ENCODE results near the gene MAP7D1.
"Not testable (repeated sequence)": the region's sequence is repeated elsewhere in the genome, so short reads cannot be mapped to it uniquely, and the experiment has no call there.

Gene MAP7D1

GRCh38 chr1:36199934-36200741 lies 44.2 kb downstream of the MAP7D1 start:
- no peak for DNase-seq (ENCODE audit: low read depth in 1 of 2, low spot score in 1 of 2)

GRCh38 chr1:36203027-36203553 lies 47.1 kb downstream of the MAP7D1 start:
- DNase-seq (ENCODE audit: low read depth in 1 of 2, low spot score in 1 of 2), result no peak

GRCh38 chr1:36203554-36204346 lies 47.8 kb downstream of the MAP7D1 start:
- DNase-seq (ENCODE audit: low read depth in 1 of 2, low spot score in 1 of 2), result no peak

GRCh38 chr1:36204347-36204909 lies 48.5 kb downstream of the MAP7D1 start:
- DNase-seq (ENCODE audit: low read depth in 1 of 2, low spot score in 1 of 2), result no peak

GRCh38 chr1:36206323-36206858 lies 50.4 kb downstream of the MAP7D1 start:
- no peak for DNase-seq (ENCODE audit: low read depth in 1 of 2, low spot score in 1 of 2)

- DNase-seq (ENCODE audit: low read depth in 1 of 2, low spot score in 1 of 2), result no peak
Measured at GRCh38 chr1:36207339-36207738, 51.4 kb downstream of the MAP7D1 start.

- DNase-seq (ENCODE audit: low read depth in 1 of 2, low spot score in 1 of 2), result no peak
Measured at GRCh38 chr1:36208978-36209703, 53.2 kb downstream of the MAP7D1 start.

GRCh38 chr1:36211307-36211706 lies 55.3 kb downstream of the MAP7D1 start:
- no peak for DNase-seq (ENCODE audit: low read depth in 1 of 2, low spot score in 1 of 2)

- no peak for DNase-seq (ENCODE audit: low read depth in 1 of 2, low spot score in 1 of 2)
Measured at GRCh38 chr1:36211841-36212240, 55.9 kb downstream of the MAP7D1 start.

GRCh38 chr1:36212782-36213181 lies 56.8 kb downstream of the MAP7D1 start:
- no peak for DNase-seq (ENCODE audit: low read depth in 1 of 2, low spot score in 1 of 2)

GRCh38 chr1:36217670-36218069 lies 61.7 kb downstream of the MAP7D1 start:
- no peak for DNase-seq (ENCODE audit: low read depth in 1 of 2, low spot score in 1 of 2)

GRCh38 chr1:36221901-36222300 lies 65.9 kb downstream of the MAP7D1 start:
- not testable (repeated sequence) for DNase-seq (ENCODE audit: low read depth in 1 of 2, low spot score in 1 of 2)

GRCh38 chr1:36222481-36223380 lies 66.8 kb downstream of the MAP7D1 start:
- no peak for DNase-seq (ENCODE audit: low read depth in 1 of 2, low spot score in 1 of 2)

GRCh38 chr1:36223381-36223995 lies 67.5 kb downstream of the MAP7D1 start:
- DNase-seq (ENCODE audit: low read depth in 1 of 2, low spot score in 1 of 2), result no peak

- peak; percentile 98 to 100 for DNase-seq (ENCODE audit: low read depth in 1 of 2, low spot score in 1 of 2)
Measured at GRCh38 chr1:36223996-36224536, 68.1 kb downstream of the MAP7D1 start, which contains the start of gene THRAP3. Gene THRAP3, plus strand, starts transcription at chr1:36224443. Its CDS starts 58,121 bp downstream, at chr1:36282564.

- peak in 1 of 2 donors; percentile 71 for DNase-seq (ENCODE audit: low read depth in 1 of 2, low spot score in 1 of 2)
Measured at GRCh38 chr1:36224537-36225282, 68.8 kb downstream of the MAP7D1 start.

GRCh38 chr1:36225283-36225899 lies 69.4 kb downstream of the MAP7D1 start:
- DNase-seq (ENCODE audit: low read depth in 1 of 2, low spot score in 1 of 2), result no peak

GRCh38 chr1:36230279-36230678 lies 74.3 kb downstream of the MAP7D1 start:
- not testable (repeated sequence) for DNase-seq (ENCODE audit: low read depth in 1 of 2, low spot score in 1 of 2)

Measured in stimulated activated CD4-positive, alpha-beta T cell treated with anti-CD3 and anti-CD28 coated beads, Interleukin-15, amount 100 ng/mL, for 1 hour (primary cell).